Measurements from ENCODE around the gene DHX36. TPM values are rescaled to one million over a fixed set of nuclear protein-coding genes. Genes with fewer than 3 reads are reported as not detected.

Gene DHX36
- total and polyA plus RNA-seq, 10 of the 15 experiments (the other 5 are each of a cell fraction or from before 2014, with no cell fraction given) = 16.2 to 70.5 (median 41.6) TPM

DNA sequence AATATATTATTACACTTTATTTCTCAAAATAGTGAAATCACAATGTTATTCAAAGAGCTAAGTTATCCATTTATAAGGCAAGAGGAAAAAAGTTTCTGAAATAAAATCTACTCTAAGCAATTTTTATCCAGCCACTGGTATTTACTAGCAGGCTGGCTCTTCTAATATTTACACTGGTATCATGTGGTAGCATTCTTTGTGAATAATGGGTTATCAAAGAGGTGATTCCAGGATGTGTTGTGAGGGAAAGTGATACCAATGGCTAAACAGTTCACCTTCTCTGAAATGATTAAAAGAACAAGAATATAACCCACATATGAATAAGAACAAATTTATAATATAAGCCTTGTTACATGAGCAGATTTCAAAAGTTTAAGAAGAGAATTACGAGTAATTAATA, 44.1 kb downstream of the DHX36 start:
- intact Hi-C loops (cut with micrococcal nuclease; ENCODE audit: unreplicated experiment) (no loop called here), in situ Hi-C loops (cut with MboI) (no loop called here)
- Histone ChIP-seq H3K79me2 (ENCODE audit: control insufficient read depth, insufficient read depth, low read length) (no peaks in the 10 kb centered on the region), H3K4me3 (no peak overlapping the region), H4K20me1 (ENCODE audit: control insufficient read depth, insufficient read depth) (no peaks in the 10 kb centered on the region), H3K27ac (ENCODE audit: control insufficient read depth, insufficient read depth) (no peak overlapping the region), H2AFZ (ENCODE audit: control insufficient read depth, low read depth, low read length) (no peak overlapping the region), H3K4me1 (ENCODE audit: control insufficient read depth, insufficient read depth, low read length) (no peaks in the 10 kb centered on the region), H3K4me2 (ENCODE audit: control insufficient read depth, insufficient read depth) (no peak overlapping the region), H3K9me3 (replicated peaks; ENCODE audit: control insufficient read depth, insufficient read depth, low read length) (no peaks in the 10 kb centered on the region), H3K36me3 (ENCODE audit: control insufficient read depth in 2 of 2, insufficient read depth in 2 of 2, low read length in 1 of 2) (peaks cover 2 to 19% of the 10 kb centered on the region in 2 experiments; a peak in 3 of 4 replicates), H3K27me3 (replicated peaks in 1 of 2; ENCODE audit: control insufficient read depth in 2 of 2, insufficient read depth in 2 of 2, low read length in 1 of 2) (no peaks in the 10 kb centered on the region), H3K9ac (ENCODE audit: control insufficient read depth, insufficient read depth, low read length) (no peak overlapping the region)
- WGBS (ENCODE audit: insufficient coverage, insufficient replicate concordance, low lambda C conversion rate, missing lambda C conversion rate) = 100% methylated on average over 1 of the region's 1 CpG
- POLR2A ChIA-PET = no interaction called here
- RAD21 ChIA-PET (ENCODE audit: unreplicated experiment) = no interaction called here
- no TSS peak for BruUV-seq (replicated peaks)
- SMC1A ChIA-PET (ENCODE audit: uncharacterized antibody, unreplicated experiment) = interaction anchor here (0.8 to 1.6 kb wide), 4 partner anchors 9 to 35 kb away, joined by 3 to 5 read pairs (median 3); no protein-coding TSS in a partner anchor
- FAIRE-seq = no peak
- no peak for DNase-seq (ENCODE audit: low read depth, low spot score)
- ATAC-seq = no peak
- TF ChIP-seq, protein P1, sequence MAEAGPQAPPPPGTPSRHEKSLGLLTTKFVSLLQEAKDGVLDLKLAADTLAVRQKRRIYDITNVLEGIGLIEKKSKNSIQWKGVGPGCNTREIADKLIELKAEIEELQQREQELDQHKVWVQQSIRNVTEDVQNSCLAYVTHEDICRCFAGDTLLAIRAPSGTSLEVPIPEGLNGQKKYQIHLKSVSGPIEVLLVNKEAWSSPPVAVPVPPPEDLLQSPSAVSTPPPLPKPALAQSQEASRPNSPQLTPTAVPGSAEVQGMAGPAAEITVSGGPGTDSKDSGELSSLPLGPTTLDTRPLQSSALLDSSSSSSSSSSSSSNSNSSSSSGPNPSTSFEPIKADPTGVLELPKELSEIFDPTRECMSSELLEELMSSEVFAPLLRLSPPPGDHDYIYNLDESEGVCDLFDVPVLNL (IDR thresholded peaks at IDR 0.05; ENCODE audit: low read depth, low read length) = no peak
- TF ChIP-seq KLF5 (IDR thresholded peaks at IDR 0.05; ENCODE audit: partially characterized antibody) = no peak
- TF ChIP-seq, protein P2, sequence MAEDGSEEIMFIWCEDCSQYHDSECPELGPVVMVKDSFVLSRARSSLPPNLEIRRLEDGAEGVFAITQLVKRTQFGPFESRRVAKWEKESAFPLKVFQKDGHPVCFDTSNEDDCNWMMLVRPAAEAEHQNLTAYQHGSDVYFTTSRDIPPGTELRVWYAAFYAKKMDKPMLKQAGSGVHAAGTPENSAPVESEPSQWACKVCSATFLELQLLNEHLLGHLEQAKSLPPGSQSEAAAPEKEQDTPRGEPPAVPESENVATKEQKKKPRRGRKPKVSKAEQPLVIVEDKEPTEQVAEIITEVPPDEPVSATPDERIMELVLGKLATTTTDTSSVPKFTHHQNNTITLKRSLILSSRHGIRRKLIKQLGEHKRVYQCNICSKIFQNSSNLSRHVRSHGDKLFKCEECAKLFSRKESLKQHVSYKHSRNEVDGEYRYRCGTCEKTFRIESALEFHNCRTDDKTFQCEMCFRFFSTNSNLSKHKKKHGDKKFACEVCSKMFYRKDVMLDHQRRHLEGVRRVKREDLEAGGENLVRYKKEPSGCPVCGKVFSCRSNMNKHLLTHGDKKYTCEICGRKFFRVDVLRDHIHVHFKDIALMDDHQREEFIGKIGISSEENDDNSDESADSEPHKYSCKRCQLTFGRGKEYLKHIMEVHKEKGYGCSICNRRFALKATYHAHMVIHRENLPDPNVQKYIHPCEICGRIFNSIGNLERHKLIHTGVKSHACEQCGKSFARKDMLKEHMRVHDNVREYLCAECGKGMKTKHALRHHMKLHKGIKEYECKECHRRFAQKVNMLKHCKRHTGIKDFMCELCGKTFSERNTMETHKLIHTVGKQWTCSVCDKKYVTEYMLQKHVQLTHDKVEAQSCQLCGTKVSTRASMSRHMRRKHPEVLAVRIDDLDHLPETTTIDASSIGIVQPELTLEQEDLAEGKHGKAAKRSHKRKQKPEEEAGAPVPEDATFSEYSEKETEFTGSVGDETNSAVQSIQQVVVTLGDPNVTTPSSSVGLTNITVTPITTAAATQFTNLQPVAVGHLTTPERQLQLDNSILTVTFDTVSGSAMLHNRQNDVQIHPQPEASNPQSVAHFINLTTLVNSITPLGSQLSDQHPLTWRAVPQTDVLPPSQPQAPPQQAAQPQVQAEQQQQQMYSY (CRISPR knock-in tag; IDR thresholded peaks at IDR 0.05) = no peak
- no peak for TF ChIP-seq CHD4 (IDR thresholded peaks at IDR 0.05)
- TF ChIP-seq CREM (IDR thresholded peaks at IDR 0.05; ENCODE audit: low read depth) = no peak
- TF ChIP-seq SUZ12 (IDR thresholded peaks at IDR 0.05; ENCODE audit: unreplicated experiment) = no peak
- no peak for TF ChIP-seq ZNF217 (IDR thresholded peaks at IDR 0.05)
- no peak for TF ChIP-seq SMC3 (IDR thresholded peaks at IDR 0.05; ENCODE audit: borderline replicate concordance, low read length)
- CTCF ChIA-PET = interaction anchor here (1.4 kb wide), 1 partner anchor 12 kb away, joined by 4 read pairs; no protein-coding TSS in a partner anchor
